AG10803 (cell line): ENCODE measurements around the gene ENPP5.

ENCODE experiments used
- DNase-seq: peaks from one replicate; pipeline ENCODE4 v3.0.0; 2010; ENCODE audit warnings: low read depth
- H3K4me3 ChIP-seq: 2 replicates; pipeline ENCODE4 v1.5.1; 2011; ENCODE audit warnings: mild to moderate bottlenecking, low read length, control low read depth
- TF ChIP-seq, protein P1 (sequence below): conservative IDR thresholded peaks from 2 replicates; pipeline ENCODE4 v1.5.1; 2011; ENCODE audit warnings: mild to moderate bottlenecking, low read length, control low read depth, inconsistent platforms

ENPP5 gene

DNA sequence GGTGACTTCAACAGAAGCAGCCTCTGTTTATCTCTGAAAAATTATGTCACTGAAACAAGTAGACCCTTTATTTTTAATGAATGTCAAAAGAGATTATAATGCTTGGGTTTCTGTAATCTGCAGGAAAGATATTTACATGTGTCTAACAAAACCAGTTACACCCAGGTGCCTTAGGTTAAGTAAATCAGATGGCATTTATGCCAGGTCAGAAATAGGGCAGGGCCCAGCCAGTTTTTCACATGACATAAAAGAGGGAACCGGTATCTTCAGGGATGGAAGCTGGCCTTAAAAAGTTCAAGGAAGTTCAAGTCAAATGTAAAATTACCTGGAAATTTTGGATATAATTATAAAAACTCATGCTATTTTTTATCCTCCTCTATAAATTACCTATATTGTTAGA lies 55.1 kb downstream of the ENPP5 start:
- no peak for DNase-seq
- no peak overlapping the region for H3K4me3 ChIP-seq
- TF ChIP-seq, protein P1, sequence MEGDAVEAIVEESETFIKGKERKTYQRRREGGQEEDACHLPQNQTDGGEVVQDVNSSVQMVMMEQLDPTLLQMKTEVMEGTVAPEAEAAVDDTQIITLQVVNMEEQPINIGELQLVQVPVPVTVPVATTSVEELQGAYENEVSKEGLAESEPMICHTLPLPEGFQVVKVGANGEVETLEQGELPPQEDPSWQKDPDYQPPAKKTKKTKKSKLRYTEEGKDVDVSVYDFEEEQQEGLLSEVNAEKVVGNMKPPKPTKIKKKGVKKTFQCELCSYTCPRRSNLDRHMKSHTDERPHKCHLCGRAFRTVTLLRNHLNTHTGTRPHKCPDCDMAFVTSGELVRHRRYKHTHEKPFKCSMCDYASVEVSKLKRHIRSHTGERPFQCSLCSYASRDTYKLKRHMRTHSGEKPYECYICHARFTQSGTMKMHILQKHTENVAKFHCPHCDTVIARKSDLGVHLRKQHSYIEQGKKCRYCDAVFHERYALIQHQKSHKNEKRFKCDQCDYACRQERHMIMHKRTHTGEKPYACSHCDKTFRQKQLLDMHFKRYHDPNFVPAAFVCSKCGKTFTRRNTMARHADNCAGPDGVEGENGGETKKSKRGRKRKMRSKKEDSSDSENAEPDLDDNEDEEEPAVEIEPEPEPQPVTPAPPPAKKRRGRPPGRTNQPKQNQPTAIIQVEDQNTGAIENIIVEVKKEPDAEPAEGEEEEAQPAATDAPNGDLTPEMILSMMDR = no peak

GRCh38 chr6:46113370-46113769 lies 57.4 kb downstream of the ENPP5 start:
- no peak for DNase-seq
- TF ChIP-seq, protein P1 = no peak
- H3K4me3 ChIP-seq = no peak overlapping the region
